ENCODE results near the gene GCNT4.

Gene GCNT4

DNA sequence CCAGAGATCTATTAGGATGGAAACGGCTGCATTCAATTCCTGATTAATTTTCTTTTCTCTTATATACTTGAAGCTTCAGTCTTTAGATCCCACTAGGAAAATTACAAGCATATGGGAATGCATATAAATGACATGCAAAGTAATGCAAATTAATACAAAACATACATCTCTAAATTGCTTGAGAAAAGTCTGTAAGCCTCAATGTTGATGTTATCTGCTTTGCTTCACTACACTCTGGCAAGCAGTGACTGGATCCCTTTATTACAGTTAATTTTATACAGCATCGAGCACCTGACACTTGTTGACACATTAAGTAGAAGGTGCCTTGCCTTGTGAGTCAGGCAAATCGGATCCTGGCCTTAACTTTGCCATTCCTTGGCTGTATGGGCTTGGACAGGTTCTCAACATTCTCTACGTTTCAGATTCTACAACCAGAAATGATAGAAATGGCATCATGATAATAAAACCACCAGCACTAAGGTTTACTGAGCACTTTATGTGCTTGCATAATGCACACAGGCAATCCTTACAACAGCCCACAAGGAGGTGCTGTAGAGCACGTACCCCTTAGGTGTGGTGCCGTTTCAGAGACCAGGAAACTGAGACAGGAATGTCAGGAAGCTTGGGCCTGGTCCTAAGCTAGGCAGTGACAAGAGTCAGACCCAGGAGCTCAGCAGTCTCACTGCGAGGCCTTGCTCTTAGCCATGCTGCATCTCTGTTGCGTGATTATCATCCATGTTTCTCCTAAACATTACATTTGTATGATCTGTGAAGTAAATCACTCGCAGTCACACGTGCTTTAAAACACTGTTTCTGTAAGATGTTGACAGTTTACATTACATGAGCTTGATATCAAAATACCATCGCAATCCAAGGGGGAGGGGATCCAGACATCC, 2.7 kb downstream of the GCNT4 start:
- DNase-seq, result peak; percentile 65

DNA sequence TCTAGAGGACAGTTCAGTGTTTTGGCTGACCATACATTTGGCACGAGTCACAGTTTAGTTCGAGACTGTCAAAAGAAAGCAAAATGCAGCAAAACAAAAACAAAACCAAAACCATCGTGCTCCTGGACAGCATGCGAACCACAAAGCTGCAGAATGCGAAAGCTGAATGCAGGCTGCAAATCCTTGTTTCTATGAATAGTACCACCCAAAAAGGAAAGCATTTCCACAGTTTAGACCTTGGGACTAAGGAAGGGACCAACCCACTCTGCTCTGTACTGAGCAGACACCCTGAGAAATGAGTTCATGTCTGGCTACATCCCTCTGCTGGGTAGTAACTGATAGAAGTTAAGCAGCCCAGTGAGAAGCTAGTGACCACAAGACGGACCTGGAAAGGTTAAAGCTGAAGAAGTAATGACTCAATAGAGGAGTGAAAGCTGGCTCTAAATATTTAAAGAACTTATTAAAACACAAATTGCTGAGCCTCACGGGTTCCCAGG, 3.9 kb downstream of the GCNT4 start:
- peak; percentile 31 for DNase-seq

DNA sequence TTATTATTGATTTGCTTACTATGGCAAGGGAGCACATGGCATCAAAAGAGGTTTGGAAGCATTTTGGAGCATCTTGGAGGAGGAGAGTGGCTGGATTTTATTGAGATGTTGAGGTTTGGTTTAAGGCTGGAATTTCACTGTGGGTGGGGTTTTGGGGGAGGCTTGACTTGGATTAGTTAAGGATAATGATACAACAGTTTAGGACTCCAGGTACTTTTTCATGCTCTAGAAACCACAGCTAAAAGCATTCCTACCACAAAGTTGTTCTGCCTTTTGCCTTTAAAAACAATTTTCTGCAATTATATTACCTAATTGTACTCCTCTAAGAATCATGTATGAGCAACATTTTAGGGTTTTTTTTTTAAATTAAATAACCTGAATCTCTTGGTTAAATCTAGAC, 5.0 kb downstream of the GCNT4 start:
- DNase-seq, result no peak

DNA sequence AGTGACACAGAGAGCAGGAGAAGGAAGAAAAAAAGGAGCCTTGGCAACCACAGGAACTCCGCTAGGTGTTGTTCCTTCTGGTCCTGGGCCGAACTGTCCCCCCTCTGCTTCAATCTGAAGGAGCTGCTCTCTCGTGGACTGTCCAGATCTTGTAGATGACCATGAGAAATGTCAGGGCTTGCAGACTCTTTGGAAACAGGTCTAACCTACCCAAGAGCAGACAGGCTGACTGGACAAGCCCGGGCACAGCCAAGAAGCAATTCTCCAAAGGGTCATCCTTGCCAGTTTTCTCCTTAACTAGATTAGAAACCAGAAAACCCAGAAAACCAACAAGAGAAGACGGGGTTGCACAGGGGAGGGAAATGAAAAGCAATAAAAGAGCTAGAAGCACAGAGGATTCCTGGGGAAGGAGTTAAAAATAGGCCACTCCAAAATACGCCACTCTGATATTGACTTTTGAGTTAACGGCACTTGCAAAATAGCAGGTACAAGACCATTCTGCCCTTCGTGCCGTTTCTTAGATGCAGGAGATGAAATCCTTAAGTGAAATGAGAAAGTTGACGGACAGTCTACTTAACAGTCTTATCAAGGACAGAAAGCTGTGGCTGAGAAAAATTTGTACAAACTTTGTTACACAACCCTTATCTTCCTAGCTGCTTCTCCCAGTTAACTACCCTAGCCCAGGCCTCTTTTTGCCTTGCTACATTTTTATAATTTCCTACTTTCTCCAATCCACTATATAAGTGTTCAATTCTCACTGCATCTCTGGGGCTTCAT, 5.8 kb downstream of the GCNT4 start:
- no peak for DNase-seq

DNA sequence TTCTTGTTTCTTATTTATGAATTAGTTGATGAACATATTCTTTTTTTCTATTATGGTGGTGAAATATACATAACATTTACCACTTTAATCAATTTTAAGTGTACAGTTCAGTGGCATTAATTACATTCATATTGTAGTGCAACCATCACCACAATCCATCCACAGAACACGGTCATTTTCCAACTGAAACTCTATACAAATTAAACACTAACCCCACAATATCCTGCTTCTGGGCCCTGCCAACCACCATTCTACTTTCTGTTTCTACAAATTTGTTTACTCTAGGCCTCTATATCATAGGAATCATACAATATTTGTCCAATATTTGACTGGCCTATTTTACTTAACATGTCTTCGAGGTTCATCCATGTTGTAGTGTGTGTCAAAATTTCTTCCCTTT, 7.3 kb downstream of the GCNT4 start:
- DNase-seq, result no peak

DNA sequence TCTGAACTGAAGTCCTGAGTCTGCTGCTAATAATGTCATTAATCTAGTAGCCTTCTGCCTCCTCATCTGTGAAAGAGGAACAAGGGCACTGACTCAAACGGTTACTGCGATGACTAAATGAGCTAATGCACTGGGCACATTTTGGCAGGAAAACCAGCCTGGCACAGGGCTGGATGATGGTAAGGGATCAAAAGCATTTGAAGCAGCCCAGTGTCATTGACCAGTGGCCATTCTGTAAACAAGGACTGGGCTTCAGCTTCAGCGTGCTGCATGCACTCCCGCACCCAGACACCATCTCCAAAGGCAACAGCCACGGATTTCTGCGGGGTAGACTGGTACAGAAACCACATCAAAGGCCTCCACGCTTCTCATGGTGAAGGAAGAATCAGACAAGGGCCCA, 8.0 kb downstream of the GCNT4 start:
- DNase-seq, result no peak

DNA sequence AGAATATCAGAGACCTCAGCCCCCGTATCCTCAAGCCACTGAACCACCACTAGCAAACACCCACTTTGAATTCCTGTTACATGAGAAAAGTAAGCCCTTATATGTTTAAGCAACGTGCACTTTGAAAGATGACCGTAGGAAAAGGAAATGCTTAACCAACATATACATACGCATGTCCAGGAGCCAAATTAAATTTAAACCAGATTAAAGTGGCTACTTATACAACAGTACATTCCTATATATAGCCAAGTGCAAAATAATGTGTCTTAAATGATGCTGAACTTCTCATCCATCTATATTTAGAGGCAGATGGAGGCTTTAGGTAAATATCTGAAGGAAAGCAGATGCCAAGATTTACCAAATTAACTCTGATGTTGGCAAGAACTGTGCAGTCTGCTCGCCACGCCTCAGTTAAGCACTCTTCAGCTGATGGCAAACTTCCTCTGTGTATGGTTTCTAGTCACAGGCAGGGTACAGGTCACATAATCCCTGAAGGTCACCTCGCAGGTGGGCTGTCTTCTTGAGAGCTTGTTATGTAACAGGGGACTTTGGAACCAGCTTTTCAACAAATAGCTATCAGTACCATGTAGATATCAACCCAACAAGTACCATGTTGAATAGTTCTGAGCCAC, 8.6 kb downstream of the GCNT4 start:
- DNase-seq, result no peak

DNA sequence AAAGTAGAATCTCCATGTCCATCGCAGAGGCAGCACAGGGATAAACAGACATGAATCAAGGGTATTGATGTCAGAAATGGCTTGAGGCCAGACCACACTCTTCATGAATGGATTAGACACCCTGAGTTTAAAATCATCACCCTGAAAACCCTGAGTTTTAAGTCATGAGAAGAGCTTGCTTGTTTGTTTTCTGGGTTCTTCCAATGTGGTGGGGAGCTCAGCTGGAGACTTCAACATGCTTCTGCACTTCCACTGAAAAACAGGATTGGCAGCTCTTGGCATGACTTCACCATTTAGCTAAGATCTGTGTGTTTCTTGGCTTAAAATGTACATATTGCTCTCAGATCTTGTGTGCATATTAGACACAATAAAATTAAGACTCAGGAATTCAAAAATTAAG, 9.8 kb downstream of the GCNT4 start:
- DNase-seq, result peak; percentile 35

DNA sequence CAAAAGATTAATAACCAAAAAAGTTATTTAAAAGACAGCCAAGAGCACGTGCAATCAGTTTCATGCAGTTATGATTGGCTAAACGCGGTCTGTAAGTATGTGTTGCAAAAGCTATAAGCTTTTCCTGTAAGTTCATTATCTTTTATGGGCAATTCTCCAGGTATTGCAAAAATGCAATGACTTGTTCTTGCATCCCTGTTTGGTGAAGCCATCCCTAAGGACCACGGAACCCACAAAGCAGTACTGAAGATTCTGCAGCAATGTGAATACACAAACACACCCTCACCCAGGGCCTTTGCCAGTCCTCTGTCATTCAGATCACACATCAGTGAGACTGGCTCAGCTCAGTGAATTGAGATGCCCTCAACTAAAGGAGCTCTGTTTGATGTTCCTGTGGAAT, 11.4 kb downstream of the GCNT4 start:
- DNase-seq, result peak; percentile 79

DNA sequence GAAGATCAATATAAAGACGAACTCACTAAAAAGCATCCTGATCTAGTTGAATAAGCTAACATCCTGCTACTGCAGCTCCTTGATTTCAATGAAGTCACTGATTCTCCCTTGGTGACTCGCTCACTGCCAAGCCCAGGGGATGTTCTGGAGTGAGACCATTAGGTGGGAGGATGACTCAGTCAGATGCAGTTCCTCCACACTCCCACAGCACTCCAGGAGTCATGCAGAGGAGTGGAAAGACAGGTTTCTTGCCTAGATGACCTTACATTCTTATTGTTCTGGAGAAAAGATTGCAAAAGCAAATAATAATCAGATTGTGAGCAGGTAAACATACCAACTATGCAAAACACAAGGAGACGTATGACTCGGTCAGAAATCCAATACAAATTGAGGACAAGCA, 15.3 kb downstream of the GCNT4 start:
- peak; percentile 84 for DNase-seq

DNA sequence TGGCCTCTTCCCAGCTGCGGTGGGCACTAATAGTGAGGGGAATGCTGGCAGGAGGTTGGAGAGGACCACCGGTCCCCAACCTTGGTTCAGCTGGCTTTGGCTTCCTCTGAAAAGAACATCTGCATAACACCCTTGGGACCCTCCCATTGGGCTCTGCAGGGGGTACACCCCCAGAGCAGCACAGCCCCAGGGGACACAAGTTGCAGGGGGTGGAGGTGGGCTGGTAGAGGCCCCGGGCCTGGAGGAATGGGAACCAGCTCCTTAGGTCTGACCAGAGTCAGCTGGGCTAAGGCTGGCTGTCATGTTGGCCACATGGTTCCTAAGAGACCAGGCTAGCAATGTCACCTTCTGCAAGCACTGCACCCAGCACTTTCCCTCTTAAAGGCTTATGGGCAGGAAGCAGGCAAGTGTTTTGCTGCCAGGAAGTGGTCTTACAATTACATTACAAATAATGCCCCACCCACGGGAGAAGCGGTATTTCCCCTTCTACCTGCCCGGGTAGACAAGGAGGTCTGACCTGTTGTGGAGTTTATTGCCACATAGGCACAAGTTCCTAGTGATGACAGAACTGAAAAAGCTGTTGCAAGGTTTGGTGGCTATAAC, 18.1 kb downstream of the GCNT4 start:
- DNase-seq, result no peak

DNA sequence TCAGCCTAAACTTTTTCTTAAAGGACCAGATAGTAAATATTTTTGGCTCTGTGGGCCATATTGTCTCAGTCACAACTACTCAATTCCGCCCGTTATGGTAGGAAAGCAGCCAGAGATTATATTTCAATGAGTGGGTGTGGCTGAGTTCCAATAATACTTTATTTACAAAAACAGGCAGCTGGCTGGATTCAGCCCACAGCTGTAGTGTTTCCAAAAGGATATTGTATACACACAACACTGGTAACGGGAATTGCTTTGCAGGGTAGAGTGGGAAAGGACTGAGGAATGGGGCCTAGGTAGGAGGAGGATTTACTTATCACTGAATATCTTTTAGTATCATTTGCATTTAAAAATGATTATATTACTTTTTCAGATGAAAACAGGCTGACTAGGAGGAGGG, 21.0 kb downstream of the GCNT4 start:
- DNase-seq, result no peak

DNA sequence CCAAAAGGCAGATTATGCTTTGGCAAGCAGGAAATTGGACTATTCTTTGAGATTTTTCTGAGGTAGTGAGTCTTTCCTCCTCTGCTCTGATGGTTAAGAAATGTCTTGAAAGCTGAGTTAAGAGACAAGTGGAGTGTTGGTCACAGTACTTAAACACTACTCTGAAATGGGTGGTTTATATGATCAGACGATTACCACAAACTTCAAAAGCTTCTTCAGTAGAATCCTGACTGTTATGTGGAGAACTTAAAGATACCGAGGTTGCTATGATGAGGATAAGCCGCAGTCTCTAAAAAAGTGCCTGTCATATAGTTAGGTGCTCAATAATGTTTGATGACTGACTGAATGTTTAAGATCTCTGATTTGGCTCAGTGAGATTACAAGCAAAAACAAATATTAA, 24.3 kb downstream of the GCNT4 start:
- DNase-seq, result no peak

DNA sequence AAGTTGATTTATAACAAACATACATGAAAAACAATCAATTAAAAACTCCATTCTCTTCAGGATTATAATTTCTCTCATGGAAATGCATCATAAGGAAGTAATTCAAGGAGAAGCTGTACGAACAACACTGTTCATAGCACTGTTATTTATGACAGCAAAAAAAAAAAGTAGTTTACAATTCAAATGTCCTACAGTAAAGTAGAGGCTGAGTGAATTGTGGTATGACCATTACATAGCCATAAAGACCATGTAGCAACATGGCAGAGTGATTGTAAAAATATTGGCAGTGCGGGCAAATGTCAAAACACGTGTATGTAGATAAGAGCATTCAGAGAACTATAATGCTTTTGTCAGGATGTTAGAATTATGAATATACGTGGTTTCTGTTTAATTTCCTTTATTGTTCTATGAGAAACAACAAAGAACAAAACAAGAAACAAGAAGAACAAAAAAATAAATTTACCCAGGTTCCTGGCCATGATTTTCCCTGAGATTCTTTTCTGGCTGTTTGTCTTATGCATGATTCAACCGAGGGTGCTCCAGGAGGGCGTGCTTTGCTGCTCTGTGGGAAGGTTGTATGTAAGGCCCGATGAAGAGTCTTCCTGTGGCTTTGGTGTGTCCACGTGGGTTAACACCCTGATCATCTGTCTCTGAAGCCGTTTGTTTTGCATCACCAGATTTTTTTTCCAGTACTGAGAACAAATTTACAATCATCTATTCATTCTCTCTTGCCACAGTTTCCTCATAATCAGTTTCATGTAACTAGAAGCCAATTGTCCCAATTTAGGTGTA, 28.8 kb downstream of the GCNT4 start:
- no peak for DNase-seq

DNA sequence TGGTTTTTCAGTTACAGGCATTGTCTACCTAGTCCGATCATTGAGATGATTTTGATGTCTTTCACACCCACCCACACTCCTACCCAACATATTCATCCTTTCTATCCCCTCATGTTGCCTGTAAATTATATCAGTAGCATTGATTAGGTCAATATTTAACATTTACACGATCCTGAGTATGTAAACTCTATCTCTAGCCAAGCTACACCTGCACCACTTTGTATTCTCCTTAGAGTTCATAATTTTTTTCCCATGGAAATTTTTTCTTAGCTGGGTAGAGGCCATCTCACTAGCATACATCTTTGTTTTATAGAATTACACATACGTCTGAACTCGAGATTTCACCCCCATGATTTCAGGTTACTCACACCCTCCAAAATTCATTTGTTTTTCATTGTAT, 30.6 kb downstream of the GCNT4 start:
- no peak for DNase-seq

DNA sequence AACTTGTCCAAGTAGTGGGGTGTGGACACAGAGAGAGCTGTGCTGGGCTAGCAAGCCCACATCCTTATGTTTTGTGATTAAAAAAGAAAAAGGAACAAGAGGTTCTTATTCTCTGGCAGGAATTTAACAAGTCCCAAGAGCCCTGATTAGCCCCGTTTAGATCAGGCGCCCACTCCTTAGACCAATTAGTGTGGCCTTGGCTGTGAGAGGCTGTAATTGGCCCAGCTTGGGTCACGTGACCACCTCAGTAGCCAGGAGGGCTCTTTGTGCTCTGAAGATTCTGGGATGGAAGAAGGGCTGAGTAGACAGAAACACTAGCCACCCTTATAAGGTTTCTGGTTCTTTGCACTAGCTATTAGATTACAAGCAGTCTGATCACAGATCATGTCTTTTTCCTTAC, 31.1 kb downstream of the GCNT4 start:
- DNase-seq, result no peak

DNA sequence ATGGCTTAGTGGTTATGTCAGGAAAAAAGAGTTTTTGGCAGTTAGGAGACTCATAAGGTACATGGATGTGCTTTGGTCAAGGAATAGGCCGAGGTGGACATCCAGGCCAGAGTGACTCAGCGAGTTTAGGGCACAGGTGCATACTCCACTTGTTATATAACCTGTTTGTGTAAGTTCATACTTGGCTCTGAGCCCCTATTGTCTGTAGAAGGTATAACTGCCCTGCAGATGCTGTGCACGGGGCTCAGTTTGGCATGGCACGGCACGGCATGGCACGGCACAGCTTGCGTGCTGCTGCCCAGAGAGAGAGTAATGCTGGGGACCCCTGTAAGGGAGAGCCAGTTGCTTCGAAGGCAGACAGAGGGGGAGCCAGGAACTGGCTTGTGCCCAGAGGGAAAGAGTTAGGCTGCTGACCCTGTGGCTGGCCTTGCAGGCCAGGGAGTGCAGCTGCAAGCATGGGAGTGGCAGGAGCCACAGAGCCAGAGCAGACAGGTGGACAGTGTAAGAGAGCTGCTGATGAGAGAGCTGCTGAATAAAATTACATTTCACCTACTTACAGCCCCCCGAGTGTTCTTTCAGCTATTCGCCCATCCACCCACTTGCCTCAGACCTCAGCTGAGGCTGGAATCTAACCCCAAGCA, 32.2 kb downstream of the GCNT4 start:
- DNase-seq, result no peak

DNA sequence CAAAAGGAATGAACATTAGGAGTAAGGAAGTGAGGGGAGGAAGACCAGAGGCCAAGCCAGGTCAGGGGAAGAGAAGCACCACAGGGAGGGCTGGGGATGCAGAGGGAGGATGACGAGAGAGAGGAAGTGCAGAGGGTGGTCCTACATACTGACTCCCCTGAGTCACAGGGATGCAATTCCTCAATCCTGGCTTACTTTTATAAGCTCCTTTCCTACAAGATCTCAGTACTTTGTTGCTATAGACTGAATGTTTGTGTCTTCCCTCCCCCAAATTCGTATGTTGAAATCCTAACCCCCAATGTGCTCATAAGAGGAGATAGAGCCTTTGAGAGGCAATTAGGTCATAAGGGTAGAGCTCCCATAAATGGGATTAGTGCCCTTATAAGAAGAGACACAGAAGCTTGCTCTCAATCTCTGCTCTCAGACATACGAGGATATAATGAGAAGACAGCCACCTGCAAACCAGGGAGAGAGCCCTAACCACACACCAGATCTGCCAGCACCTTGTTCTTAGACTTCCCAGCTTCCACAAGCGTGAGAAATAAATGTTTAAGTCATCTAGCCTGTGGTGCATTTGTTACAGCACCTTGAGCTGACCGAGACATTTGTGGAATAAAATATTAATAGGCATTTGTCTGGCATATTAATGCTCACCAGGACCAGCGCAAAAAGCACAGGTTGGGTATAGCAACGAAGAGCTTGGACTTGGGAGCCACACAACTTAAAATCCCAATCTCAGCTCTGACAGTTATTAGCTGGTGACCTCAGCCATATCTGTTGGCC, 33.4 kb downstream of the GCNT4 start:
- DNase-seq, result peak; percentile 25

DNA sequence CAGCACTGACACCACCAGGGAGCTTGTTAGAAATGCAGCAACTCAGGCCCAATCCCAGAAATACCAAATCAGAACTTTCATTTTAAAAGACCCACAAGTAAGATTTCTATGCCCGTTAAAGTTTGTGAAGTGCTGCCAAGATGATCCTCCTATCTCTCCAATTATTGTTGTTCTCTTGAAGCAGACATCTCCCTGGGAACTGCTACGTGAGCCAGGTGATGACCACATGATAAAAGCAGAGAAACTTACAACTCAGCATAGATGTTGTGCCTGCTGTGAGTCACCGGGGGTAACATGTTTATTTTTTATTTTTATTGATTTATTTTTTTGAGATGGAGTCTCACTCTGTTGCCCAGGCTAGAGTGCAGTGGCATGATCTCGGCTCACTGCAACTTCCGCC, 34.4 kb downstream of the GCNT4 start:
- DNase-seq, result no peak

DNA sequence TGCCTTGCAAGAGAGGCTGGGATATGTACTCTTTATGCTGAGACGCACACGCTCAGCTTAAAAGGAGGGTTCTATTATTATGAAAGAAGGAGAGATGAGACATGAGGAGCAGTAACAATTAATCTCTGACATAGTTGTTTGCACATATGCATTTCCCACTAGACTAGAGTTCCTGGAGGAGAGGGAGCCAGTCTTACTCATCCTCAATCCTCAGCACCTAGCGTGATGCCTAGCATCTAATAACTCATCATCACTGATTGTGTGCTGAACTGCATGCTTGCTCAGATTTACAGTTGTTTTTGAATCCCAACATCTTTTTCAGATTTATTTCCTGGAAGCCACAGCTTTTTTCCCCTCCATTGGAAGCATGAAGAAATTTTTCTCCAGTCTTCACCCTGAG, 35.5 kb downstream of the GCNT4 start:
- DNase-seq, result peak; percentile 20

DNA sequence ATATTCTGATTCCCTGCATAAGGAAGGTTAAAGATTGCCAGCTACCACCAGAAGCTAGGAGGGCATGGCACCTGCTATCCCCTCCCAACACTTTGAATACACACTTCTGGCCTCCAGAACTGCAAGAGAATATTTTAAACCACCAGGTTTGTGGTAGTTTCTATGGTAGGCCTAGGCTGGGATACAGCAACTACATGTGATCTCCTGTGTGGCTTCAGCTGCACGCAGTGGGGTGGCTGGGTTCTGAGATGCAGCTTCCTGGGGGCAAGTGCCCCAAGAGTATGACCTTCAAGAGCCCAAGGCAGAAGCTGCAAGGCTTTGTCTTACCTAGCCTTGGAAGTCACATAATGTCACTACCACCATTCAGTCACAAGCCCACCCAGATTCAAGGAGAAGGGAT, 39.6 kb downstream of the GCNT4 start:
- DNase-seq, result no peak

Measured in fibroblast of upper back skin (primary cell).